HG03575 (cell line): Measurements from ENCODE around the gene ASB16.
"Not testable (repeated sequence)": the region's sequence is repeated elsewhere in the genome, so short reads cannot be mapped to it uniquely, and the experiment has no call there.

Experiments
- ATAC-seq: cut with Tn5 transposase; IDR thresholded peaks from one replicate; pipeline ENCODE4 v1.9.1; 2021; ENCODE audit not compliant: unreplicated experiment, insufficient number of reproducible peaks, low FRiP score; ENCODE audit errors: extremely low read depth

The ASB16 gene

DNA sequence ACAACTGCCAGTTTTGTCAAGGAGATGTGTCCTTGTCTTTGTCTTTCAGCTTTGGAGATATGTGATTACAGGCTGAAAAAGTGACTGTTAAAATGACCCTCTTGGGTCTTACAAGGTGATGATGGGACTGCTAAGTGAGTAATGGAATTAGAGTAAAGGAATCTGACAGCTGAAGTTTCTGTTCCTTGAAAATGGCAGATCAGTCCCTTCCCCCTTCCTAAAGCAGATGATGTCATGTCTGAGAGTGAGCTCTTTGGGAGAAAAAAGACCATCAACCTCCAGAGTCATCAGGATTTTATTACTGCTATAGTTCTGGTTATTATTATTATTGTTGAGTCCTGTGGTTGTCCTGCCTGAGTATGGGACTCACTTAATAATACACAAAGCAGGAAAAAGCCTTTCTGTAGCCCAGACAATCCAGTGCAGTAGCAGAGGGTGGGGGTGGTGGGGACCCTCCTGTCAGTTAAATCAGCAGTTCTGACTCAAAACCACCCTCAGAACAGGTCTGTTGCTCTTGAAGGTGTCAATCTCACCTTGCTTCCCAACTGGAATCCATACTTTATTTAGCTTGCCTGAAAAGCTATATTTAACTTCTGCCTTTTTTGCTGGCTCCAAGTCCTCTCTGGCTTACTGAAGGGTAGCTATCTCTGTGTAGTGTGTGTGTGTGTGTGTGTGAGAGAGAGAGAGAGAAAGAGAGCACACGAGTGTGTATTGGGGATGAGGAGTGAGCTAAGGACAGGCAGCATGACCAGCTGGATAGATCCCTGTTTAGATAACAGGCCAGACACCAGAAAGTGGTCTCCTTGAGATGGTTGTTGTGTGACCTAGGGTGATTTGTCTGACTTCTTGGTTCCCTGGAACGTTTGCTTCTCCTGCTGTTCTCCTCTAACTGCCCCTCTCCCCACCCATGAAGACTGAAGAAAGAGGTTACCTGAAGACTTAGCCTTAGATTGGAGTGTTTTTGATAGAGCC, 23.8 kb upstream of the ASB16 start:
- ATAC-seq = no peak

DNA sequence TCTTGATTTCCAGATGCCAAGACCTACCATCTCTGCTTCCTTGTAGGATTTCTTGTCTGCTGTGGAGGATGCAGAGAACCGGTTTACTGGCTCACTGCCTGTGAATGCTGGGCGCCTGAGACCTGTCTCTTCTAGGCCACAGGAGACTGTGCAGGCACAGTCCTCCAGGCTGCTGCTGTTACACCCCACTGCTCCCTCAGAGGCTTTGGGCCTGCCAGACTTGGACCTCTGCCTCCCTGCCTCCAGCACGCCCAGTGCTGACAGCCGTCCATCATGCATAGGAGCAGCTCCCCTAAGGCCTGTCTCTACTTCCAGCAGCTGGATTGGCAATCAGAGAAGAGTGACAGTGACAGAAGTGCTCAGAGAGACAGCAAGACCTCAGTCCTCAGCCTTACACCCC, 22.7 kb upstream of the ASB16 start:
- ATAC-seq = no peak

DNA sequence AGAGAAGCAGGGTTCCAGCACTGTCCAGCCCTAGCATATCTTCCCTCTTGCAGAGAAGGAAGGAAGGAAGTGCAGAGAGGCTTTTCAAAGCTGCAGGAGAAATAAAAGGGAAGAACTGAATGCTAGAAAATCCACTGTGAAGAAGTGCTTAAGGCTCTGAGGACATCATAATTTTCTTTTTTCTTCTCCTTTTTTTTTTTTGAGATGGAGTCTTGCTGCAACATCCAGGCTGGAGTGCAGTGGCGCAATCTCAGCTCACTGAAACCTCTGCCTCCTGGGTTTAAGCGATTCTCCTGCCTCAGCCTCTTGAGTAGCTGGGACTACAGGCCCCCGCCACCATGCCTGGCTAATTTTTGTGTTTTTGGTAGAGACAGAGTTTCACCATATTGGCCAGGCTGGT, 21.4 kb upstream of the ASB16 start:
- ATAC-seq = not testable (repeated sequence)

DNA sequence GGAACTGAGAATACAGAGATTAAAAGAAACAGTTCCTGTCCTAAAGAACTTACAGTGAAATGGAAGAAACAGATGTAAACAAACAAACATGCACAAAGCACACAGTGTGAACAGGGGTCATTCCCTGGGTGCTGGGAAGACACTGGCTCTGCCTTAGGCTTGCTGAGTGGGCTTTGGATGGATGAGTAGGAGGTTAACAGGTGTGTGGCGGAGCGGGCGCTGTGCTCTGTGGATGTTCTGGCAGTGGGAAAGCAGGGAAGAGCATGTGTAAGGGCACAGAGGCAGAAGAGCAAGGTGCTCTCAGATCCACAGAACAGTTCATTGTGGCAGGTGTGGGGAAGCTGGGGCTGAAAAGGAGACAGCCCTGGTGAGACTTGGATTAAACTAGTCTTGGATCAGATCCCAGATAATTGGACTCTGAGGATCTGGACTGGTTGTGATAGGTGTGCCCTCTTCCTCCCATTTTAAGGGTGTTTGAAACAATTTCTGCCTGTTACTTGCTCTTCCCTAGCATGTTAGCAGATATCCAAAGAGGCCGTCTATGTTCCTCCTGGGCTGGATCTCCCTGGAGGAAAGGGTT, 20.7 kb upstream of the ASB16 start:
- ATAC-seq = no peak

DNA sequence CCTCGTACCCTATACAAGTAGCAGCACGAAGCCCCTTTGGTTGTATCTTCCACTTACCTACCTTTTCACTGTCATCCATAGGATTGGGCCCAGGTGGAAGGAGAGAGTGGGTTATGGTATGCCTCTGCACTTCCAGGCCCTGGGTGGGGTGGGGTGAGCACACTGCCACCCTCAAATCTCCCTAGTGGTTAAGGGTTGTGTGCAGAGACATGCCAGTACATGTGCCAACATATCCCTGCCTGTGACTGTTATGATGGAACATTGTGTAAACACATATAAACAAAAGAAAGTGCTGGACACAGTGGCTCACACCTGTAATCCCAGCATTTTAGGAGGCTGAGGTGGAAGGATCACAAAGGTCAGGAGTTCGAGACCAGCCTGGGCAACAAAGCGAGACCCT, 17.6 kb upstream of the ASB16 start:
- no peak for ATAC-seq

DNA sequence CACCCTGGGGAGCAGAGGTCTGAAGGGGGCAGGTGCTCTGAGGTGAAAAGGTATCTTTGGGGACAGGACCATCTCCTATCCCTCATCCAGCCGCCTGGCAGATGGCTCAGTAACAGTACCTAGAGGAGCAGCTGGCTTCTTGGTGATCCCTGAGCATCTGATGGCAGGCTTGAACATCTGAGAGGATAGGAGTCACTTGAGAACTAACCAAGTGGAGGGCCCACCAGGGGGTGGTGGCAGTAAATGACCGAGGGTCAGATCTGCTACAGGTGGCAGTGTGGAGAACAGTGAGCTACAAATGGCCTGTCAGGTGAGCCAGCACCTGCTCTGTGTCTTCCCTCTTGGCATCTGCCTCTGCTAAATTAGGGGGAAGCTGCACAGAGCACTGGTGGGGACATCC, 15.0 kb upstream of the ASB16 start:
- no peak for ATAC-seq

DNA sequence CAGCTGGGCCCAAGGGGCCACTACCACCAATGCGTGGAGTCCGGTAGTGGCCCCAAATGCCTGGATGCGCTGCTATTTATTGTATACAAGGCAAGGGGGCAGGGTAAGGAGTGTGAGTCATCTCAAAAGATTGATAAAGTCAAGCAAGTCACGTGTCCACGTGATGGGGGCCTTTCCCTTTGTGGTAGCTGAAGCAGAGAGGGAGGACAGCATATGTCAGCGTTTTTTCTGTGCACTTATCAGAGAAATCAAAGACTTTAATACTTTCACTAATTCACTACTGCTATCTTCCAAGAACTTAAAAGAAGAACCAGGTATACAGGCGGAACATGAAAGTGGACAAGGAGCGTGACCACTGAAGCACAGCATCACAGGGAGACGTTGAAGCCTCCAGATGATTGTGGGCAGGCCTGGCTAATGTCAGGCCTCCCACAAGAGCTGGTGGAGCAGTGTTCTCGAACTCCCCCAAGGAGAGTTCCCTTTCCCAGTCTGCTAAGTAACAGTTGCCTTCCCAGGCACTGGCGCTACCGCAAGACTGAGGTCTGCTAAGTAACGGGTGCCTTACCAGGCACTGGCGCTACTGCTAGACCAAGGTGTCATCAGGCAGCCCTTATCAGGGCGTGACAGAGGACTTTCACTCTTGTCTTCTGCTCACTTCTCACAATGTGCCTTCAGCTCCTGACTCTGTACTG, 10.8 kb upstream of the ASB16 start:
- no peak for ATAC-seq

DNA sequence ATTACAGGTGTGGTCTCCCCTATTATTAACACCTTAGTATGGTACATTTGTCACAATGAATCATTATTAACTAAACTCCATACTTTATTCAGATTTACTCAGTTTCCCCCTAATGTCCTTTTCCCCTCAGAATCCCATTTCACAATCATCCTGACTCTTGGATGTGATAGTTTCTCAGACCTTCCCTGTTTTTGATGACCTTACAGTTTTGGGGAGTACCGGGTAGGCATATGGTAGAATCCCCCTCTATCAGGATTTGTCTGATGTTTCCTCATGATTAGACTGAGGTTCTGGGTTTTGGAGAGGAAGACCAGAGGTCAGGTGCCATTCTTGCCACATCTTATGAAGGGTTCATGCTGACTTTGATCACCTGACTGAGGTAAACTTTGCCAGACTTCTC, 6.0 kb upstream of the ASB16 start:
- ATAC-seq = no peak

DNA sequence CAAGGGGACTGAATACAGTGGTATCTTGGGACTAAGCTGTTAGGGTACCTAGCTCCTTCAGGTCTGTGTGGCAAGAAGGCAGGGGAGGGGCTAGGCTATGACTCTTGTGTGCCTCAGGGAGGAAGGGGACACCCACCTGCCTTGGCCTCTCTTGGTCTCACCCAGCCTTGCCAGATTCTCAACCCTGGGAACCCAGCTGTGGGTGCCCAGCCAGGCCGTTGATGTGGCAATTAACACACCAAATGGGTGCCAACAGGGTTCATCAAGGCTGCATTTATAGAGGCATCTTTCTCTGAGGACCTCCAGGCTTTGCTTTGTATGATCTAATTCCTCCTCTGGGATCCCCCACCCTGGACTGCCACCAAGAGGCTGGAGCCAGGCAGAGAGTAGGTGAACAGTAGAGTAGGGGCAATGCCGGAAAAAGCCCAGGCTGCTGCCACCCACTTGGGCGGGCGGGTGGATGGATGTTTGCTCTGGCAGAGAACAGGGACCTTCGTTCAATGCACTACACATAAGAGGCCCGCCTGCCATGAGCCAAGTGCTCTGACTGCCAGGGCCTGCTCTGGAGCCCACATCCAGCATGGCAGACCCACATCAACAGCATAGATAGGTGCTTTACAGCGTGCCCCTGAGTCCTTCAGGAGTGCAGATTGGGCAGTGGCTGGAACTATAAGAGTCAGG, 3.2 kb upstream of the ASB16 start:
- ATAC-seq = no peak

DNA sequence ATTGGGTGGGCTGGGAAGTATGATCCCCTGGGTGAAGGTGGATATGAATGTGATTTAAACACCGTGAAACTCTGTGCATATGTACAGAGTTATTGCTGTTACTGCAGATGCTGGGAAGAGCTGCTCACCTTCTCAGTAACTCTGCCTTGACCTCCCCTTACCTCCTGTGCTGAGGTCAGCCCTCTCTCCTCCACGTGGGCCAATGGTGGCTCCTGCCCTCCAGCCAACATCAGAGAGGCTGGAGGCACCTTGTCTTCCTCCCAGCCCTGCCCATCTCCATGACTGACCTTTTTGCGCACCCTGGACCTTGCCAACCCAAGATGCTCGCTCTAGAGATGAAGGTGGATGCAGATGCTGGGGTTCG, 387 bp upstream of the ASB16 start:
- ATAC-seq = no peak

DNA sequence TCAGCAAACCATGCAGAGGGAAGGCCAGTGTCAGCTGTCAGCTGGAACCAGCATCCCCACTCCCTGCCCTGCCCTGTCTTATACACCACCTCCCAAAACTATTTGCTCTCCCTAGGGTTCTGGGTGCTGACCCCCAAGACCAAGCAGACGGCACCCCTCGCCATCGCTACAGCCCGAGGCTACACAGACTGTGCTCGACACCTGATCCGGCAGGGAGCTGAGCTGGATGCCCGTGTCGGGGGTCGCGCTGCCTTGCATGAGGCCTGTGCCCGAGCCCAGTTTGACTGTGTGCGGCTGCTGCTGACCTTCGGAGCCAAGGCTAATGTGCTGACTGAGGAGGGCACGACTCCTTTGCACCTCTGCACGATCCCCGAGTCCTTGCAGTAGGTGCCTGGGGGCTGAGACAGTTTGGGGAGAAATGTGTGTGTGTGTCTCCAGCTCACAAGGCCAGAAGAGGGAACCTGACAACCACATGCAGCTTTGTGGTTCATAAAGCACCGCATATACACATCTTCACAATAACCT, 1.5 kb downstream of the ASB16 start:
- no peak for ATAC-seq

DNA sequence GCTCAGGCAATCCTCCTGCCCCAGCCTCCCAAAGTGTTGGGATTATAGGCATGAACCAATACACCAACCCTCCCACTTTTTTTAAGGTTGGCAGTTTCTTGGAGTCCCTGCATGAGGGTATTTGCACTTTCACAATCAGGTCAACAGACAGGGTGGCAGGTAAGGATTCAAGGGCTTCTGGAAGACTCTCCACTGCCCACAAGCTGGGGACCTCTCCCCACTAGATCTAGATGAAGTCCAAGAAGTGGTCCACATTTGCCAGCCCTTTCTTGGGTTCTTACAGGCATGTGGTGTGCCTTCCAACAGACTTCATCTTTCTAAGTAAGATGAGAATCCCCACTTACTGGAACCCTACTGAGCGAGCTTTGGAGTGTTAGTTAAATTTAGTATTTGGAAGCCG, 3.9 kb downstream of the ASB16 start:
- no peak for ATAC-seq

DNA sequence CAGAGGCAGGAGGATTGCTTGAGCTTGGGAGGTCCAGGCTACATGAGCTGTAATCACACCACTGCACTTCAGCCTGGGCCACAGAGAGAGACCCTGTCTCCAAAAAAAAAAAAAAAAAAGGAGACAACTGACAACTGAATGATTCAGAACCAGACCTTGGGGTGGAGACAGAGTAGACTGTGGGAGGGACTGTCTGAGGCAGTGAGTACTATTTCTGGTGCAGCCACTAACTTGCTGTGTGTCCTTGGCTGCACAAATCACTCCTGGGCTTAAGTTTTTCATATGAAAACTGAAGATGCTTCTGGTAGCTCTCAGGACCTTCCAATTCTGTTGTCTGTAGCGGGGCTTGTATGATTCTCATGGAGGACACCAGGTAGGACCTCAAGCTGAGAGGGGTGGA, 5.8 kb downstream of the ASB16 start:
- no peak for ATAC-seq

DNA sequence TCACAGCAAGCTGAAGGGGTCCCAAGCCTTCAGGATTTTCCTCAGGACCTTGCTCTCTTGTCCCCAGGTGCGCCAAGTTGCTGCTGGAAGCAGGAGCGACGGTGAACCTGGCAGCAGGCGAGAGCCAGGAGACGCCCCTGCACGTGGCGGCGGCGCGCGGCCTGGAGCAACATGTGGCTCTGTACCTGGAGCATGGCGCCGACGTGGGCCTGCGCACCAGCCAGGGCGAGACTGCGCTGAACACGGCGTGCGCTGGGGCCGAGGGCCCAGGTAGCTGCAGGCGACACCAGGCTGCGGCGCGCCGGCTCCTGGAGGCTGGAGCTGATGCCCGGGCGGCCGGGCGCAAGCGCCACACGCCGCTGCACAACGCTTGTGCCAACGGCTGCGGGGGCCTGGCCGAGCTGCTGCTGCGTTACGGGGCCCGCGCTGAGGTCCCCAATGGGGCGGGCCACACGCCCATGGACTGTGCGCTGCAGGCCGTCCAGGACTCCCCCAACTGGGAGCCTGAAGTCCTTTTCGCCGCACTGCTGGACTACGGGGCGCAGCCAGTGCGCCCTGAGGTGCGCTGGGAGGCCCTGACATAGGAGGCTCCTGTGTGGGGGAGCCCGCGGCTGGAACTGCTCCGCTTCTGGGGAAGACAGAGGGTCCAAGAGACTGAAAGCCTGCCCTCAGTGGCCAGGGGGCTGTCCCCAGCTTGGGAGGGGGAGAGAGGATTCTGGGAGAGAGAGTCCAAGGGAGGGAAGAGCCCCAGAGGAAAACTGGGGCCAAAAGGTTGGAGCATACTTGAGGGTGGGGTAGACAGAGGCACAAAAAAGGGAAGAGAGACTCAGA, 6.4 kb downstream of the ASB16 start:
- ATAC-seq = no peak

DNA sequence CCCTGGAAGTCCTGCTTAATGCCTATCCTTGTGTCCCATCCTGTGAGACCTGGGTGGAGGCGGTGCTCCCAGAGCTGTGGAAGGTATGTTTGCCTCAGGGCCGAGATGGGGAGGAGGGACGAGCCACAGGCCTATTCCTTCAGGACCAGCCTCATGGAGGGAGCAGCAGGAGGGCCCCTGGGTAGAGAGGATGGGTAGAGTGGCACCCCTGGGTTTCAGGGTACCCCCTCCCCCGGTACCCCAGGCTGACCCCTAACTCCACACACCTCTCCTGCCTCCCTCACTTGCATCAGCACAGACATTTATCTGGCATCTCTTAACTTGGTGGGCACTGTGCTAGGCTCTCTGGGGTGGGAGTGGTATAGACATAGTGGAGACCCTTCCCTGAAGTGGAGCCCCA, 7.1 kb downstream of the ASB16 start:
- no peak for ATAC-seq

DNA sequence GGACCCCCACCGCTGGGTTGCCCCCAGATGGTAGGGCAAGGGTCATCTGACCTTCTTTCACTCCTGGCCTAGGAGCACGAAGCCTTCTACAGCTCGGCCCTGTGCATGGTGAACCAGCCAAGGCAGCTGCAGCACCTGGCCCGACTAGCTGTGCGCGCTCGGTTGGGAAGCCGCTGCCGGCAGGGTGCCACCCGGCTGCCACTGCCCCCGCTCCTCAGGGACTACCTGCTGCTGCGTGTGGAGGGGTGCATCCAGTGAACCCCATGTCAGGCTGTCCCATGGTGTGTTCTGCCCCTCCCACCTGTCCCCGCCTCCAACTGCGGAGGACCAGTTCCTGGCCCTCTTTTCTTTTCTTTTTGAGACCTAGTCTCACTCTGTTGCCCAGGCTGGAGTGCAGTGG, 7.6 kb downstream of the ASB16 start:
- no peak for ATAC-seq

DNA sequence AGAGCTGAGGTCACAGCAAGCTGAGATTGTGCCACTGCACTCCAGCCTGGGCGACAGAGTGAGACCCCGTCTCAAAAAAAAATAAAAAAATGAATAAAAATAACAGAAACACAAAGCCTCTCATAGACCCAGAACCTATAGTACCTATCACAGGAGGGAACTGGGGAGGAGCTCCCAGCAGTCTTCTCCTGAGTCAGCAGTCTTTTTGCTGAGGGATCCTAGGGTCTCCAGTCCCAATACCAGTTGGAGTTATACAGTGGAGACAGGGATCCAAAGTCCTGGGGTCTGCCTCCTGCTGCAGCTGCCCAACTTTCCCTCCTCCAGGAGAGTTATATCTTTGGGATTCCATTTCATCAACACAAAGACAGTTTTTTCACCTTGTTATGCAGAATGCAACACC, 12.5 kb downstream of the ASB16 start:
- ATAC-seq = no peak

DNA sequence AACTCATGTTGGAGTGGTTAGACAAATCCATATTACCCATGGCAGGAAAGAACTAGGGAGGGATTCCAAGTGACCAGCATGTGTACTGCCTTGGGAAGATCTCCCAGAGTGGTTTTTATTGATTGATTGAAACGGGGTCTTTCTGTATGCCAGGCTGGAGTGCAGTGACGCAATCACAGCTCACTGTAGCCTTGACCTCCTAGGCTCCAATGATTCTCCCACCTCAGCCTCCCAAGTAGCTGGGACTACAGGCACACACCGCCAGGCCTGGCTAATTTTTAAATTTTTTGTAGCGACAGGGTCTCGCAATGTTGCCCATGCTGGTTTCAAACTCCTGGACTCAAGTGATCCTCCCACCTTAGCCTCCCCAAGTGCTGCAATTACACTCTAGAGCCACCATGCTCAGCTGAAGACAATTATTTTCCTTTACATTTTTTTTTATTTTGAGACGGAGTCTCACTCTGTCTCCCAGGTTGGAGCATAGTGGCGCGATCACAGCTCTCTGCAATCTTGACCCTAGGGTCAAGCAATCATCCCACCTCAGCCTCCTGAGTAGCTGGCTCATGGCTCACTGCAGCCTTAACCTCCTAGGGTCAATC, 13.8 kb downstream of the ASB16 start:
- no peak for ATAC-seq
